Thymus (tissue), 11 donors: ENCODE data around the gene KMT2C. TPM values are rescaled to one million over a fixed set of nuclear protein-coding genes. Genes with fewer than 3 reads are reported as not detected.

Source experiments
- DNase-seq, 9 donors: peaks; one replicate each; pipeline ENCODE4 v3.0.0-alpha.2; 2013; ENCODE audit warnings: low spot score in 9 of 9, low read depth in 6 of 9, missing footprints in 1 of 9
- H3K27ac ChIP-seq, 2 donors: one replicate each; pipeline ENCODE4 v1.5.1; 2013; ENCODE audit warnings: control low read depth in 1 of 2, low read depth in 1 of 2, low read length in 1 of 2, mild to moderate bottlenecking in 1 of 2, moderate library complexity in 1 of 2
- H3K27me3 ChIP-seq, 2 donors: one replicate each; pipeline ENCODE4 v1.5.1; 2013; ENCODE audit warnings: low read length in 1 of 2; ENCODE audit not compliant: control insufficient read depth in 2 of 2, insufficient read depth in 1 of 2
- H3K36me3 ChIP-seq, 2 donors: one replicate each; pipeline ENCODE4 v1.5.1; 2013; ENCODE audit warnings: low read length in 1 of 2, mild to moderate bottlenecking in 1 of 2, moderate library complexity in 1 of 2; ENCODE audit not compliant: control insufficient read depth in 2 of 2, insufficient read depth in 2 of 2
- H3K4me1 ChIP-seq, 2 donors: one replicate each; pipeline ENCODE4 v1.5.1; 2013; ENCODE audit warnings: low read length in 2 of 2; ENCODE audit not compliant: control insufficient read depth in 2 of 2, insufficient read depth in 2 of 2
- H3K4me3 ChIP-seq, 2 donors: one replicate each; pipeline ENCODE4 v1.5.1; 2013; ENCODE audit warnings: low read length in 2 of 2, control low read depth in 1 of 2, mild to moderate bottlenecking in 1 of 2
- H3K9me3 ChIP-seq, 2 donors: one replicate each; pipeline ENCODE4 v1.5.1; 2013; ENCODE audit warnings: low read length in 1 of 2, mild to moderate bottlenecking in 1 of 2; ENCODE audit not compliant: control insufficient read depth in 2 of 2, insufficient read depth in 1 of 2
- WGBS: extraction: QIAGEN DNeasy Blood & Tissue Kit; methylation state at CpG from one replicate; pipeline ENCODE4 v1.1.7; 2013; 5-methylcytosine and 5-hydroxymethylcytosine counted together
- polyA plus RNA-seq: library from polyadenylated mRNA; stranded (reverse); fragments of 200-250 nt; gene quantifications from one replicate; pipeline ENCODE4 v1.2.3, GENCODE V29; 2013
- total RNA-seq: library from RNA; stranded (reverse); fragments of 120-200 nt; gene quantifications from one replicate; pipeline ENCODE4 v1.2.4, GENCODE V29; 2013
- donor health status: healthy.

Gene KMT2C
- total and polyA plus RNA-seq, 2 donors, result 14.4 to 26.2 TPM

GRCh38 chr7:152120210-152120609 is 315.6 kb downstream of the KMT2C start:
- 96% methylated on average over 6 of the region's 6 CpGs for WGBS
- Histone ChIP-seq H3K36me3 (peaks cover 47 to 70% of the 10 kb centered on the region in 2 donors), H3K9me3 (peaks cover 0 to 4% of the 10 kb centered on the region in 2 donors), H3K4me1 (no peaks in the 10 kb centered on the region), H3K4me3 (no peak overlapping the region), H3K27me3 (no peaks in the 10 kb centered on the region), H3K27ac (no peak overlapping the region)
- no peak for DNase-seq

GRCh38 chr7:152117356-152117755 is 318.4 kb downstream of the KMT2C start:
- no peak overlapping the region for H3K4me3 ChIP-seq
- no peaks in the 10 kb centered on the region for H3K27me3 ChIP-seq
- DNase-seq, result no peak
- WGBS, result 98% methylated on average over 8 of the region's 8 CpGs
- H3K27ac ChIP-seq, result no peak overlapping the region
- no peaks in the 10 kb centered on the region for H3K4me1 ChIP-seq
- H3K36me3 ChIP-seq, result peaks cover 36 to 62% of the 10 kb centered on the region in 2 donors
- no peaks in the 10 kb centered on the region for H3K9me3 ChIP-seq

GRCh38 chr7:152115021-152115718 is 320.6 kb downstream of the KMT2C start:
- no peak overlapping the region for H3K27ac ChIP-seq
- WGBS, result 98% methylated on average over 9 of the region's 9 CpGs
- no peak for DNase-seq

GRCh38 chr7:152112829-152113228 is 323.0 kb downstream of the KMT2C start:
- H3K36me3 ChIP-seq, result peaks cover 6 to 19% of the 10 kb centered on the region in 2 donors
- H3K27me3 ChIP-seq, result no peaks in the 10 kb centered on the region
- H3K9me3 ChIP-seq, result no peaks in the 10 kb centered on the region
- H3K27ac ChIP-seq, result no peak overlapping the region
- H3K4me1 ChIP-seq, result peaks cover 0 to 2% of the 10 kb centered on the region in 2 donors
- no peak for DNase-seq
- H3K4me3 ChIP-seq, result no peak overlapping the region

More at GRCh38 chr7:152115021-152115718, 320.6 kb downstream of the KMT2C start:
- H3K4me3 ChIP-seq, result no peak overlapping the region
- H3K4me1 ChIP-seq, result no peaks in the 10 kb centered on the region
- H3K27me3 ChIP-seq, result no peaks in the 10 kb centered on the region
- H3K36me3 ChIP-seq, result peaks cover 22 to 42% of the 10 kb centered on the region in 2 donors
- H3K9me3 ChIP-seq, result no peaks in the 10 kb centered on the region

GRCh38 chr7:152108359-152108758 is 327.4 kb downstream of the KMT2C start:
- peaks cover 2 to 5% of the 10 kb centered on the region in 2 donors for H3K4me1 ChIP-seq
- no peaks in the 10 kb centered on the region for H3K27me3 ChIP-seq
- no peak for DNase-seq
- peaks cover under 1 to 5% of the 10 kb centered on the region in 2 donors for H3K36me3 ChIP-seq
- no peaks in the 10 kb centered on the region for H3K9me3 ChIP-seq
- H3K27ac ChIP-seq, result no peak overlapping the region
- WGBS, result 96% methylated on average over 7 of the region's 7 CpGs
- H3K4me3 ChIP-seq, result no peak overlapping the region

- Histone ChIP-seq H3K36me3 (peaks cover 0 to 5% of the 10 kb centered on the region in 2 donors), H3K4me1 (peaks cover 3 to 9% of the 10 kb centered on the region in 2 donors), H3K9me3 (no peaks in the 10 kb centered on the region), H3K27ac (no peak overlapping the region), H3K4me3 (no peak overlapping the region), H3K27me3 (no peaks in the 10 kb centered on the region)
- 95% methylated on average over 17 of the region's 17 CpGs for WGBS
- no peak for DNase-seq
Measured at GRCh38 chr7:152107945-152108344, 327.9 kb downstream of the KMT2C start.

- DNase-seq, result no peak
- Histone ChIP-seq H3K27ac (no peak overlapping the region), H3K36me3 (peaks cover 0 to 5% of the 10 kb centered on the region in 2 donors), H3K4me3 (no peak overlapping the region), H3K9me3 (no peaks in the 10 kb centered on the region), H3K4me1 (peaks cover 3 to 13% of the 10 kb centered on the region in 2 donors), H3K27me3 (no peaks in the 10 kb centered on the region)
- 95% methylated on average over 4 of the region's 4 CpGs for WGBS
Measured at GRCh38 chr7:152106990-152107389, 328.8 kb downstream of the KMT2C start.

- no peaks in the 10 kb centered on the region for H3K27me3 ChIP-seq
- H3K4me3 ChIP-seq, result no peak overlapping the region
- H3K36me3 ChIP-seq, result peaks cover 4 to 5% of the 10 kb centered on the region in 2 donors
- no peaks in the 10 kb centered on the region for H3K9me3 ChIP-seq
- H3K4me1 ChIP-seq, result peaks cover 3 to 16% of the 10 kb centered on the region in 2 donors
- DNase-seq, result no peak
- no peak overlapping the region for H3K27ac ChIP-seq
- 96% methylated on average over 11 of the region's 11 CpGs for WGBS
Measured at GRCh38 chr7:152105205-152105604, 330.6 kb downstream of the KMT2C start.

GRCh38 chr7:152103691-152104090 is 332.1 kb downstream of the KMT2C start:
- Histone ChIP-seq H3K27me3 (no peaks in the 10 kb centered on the region), H3K27ac (peak overlapping the region; percentile 14 to 52), H3K4me1 (peaks cover 3 to 14% of the 10 kb centered on the region in 2 donors), H3K36me3 (peaks cover 4 to 5% of the 10 kb centered on the region in 2 donors), H3K4me3 (no peak overlapping the region), H3K9me3 (no peaks in the 10 kb centered on the region)
- no peak for DNase-seq
- WGBS, result 96% methylated on average over 5 of the region's 5 CpGs
